Epithelial cell of esophagus (primary cell): ENCODE results near the gene TRIM47.
"Not testable (repeated sequence)": the region's sequence is repeated elsewhere in the genome, so short reads cannot be mapped to it uniquely, and the experiment has no call there.

Experiments
- DNase-seq: peaks from one replicate; pipeline ENCODE4 v3.0.0; 2010; ENCODE audit warnings: low read depth
- H3K4me3 ChIP-seq: 2 replicates; pipeline ENCODE4 v1.5.1; 2011; ENCODE audit warnings: mild to moderate bottlenecking, low read length, control low read depth
- CTCF ChIP-seq: IDR thresholded peaks from 2 replicates; pipeline ENCODE4 v1.5.1; 2011; ENCODE audit warnings: low read depth, mild to moderate bottlenecking, low read length, control low read depth, inconsistent platforms; ENCODE audit not compliant: insufficient read depth; ENCODE audit errors: missing control alignments

Gene TRIM47

GRCh38 chr17:75891605-75892555 lies 13.5 kb upstream of the TRIM47 start:
- DNase-seq = no peak
- no peak overlapping the region for H3K4me3 ChIP-seq
- TF ChIP-seq CTCF = no peak

GRCh38 chr17:75891022-75891604 lies 12.7 kb upstream of the TRIM47 start:
- no peak overlapping the region for H3K4me3 ChIP-seq
- no peak for DNase-seq
- TF ChIP-seq CTCF = no peak

- TF ChIP-seq CTCF = no peak
- H3K4me3 ChIP-seq = no peak overlapping the region
Measured at GRCh38 chr17:75889454-75889853, 11.1 kb upstream of the TRIM47 start.

GRCh38 chr17:75888484-75888883 lies 10.1 kb upstream of the TRIM47 start:
- TF ChIP-seq CTCF = no peak
- DNase-seq = no peak
- no peak overlapping the region for H3K4me3 ChIP-seq

More at GRCh38 chr17:75889454-75889853, 11.1 kb upstream of the TRIM47 start:
- DNase-seq = no peak

GRCh38 chr17:75885860-75886259 lies 7.5 kb upstream of the TRIM47 start:
- not testable (repeated sequence) for DNase-seq, H3K4me3 ChIP-seq

GRCh38 chr17:75885431-75885830 lies 7.0 kb upstream of the TRIM47 start:
- TF ChIP-seq CTCF = no peak
- no peak overlapping the region for H3K4me3 ChIP-seq
- DNase-seq = no peak

- no peak overlapping the region for H3K4me3 ChIP-seq
- TF ChIP-seq CTCF = no peak
- no peak for DNase-seq
Measured at GRCh38 chr17:75881678-75882454, 3.5 kb upstream of the TRIM47 start.
